Glutamatergic neuron (in vitro differentiated cells): Measurements from ENCODE around the gene NPR3. TPM values are rescaled to one million over a fixed set of nuclear protein-coding genes. Genes with fewer than 3 reads are reported as not detected.

ENCODE experiments used
- DNase-seq: peaks from one replicate; pipeline ENCODE4 v3.0.0; 2022
- H3K27ac Mint-ChIP-seq: one replicate; pipeline ENCODE4 v1.8.0; 2020; ENCODE audit warnings: mild to moderate bottlenecking, mixed read lengths, inconsistent platforms; ENCODE audit not compliant: unreplicated experiment
- H3K27me3 Mint-ChIP-seq: one replicate; pipeline ENCODE4 v1.8.0; 2020; ENCODE audit warnings: mild to moderate bottlenecking, moderate library complexity, mixed read lengths, inconsistent platforms; ENCODE audit not compliant: unreplicated experiment
- H3K36me3 Mint-ChIP-seq: one replicate; pipeline ENCODE4 v1.8.0; 2020; ENCODE audit warnings: mild to moderate bottlenecking, mixed read lengths, inconsistent platforms; ENCODE audit not compliant: unreplicated experiment
- H3K4me1 Mint-ChIP-seq: one replicate; pipeline ENCODE4 v1.8.0; 2020; ENCODE audit warnings: mild to moderate bottlenecking, low read depth, mixed read lengths, inconsistent platforms; ENCODE audit not compliant: unreplicated experiment
- H3K4me3 Mint-ChIP-seq: one replicate; pipeline ENCODE4 v1.8.0; 2020; ENCODE audit warnings: mild to moderate bottlenecking, mixed read lengths, inconsistent platforms; ENCODE audit not compliant: unreplicated experiment
- H3K9me3 Mint-ChIP-seq: one replicate; pipeline ENCODE4 v1.8.0; 2020; ENCODE audit warnings: mild to moderate bottlenecking, moderate library complexity, mixed read lengths, inconsistent platforms; ENCODE audit not compliant: unreplicated experiment
- total RNA-seq: library from RNA; stranded (reverse); fragmentation: NEBNext Ultra II Directional; extraction: Animal tissue kit (Norgen Biotek cat#: 25700); gene quantifications from one replicate; pipeline ENCODE4 v1.2.1, GENCODE V29; 2021; ENCODE audit not compliant: unreplicated experiment
- TF ChIP-seq, protein P1 (sequence below): fragments of 200-600 bp; sonication (generic); IDR thresholded peaks from one replicate; pipeline ENCODE4 v1.5.0; 2021; ENCODE audit not compliant: partially characterized antibody, unreplicated experiment

The NPR3 gene
- total RNA-seq, 1 donor from 2014 or later, result not detected

DNA sequence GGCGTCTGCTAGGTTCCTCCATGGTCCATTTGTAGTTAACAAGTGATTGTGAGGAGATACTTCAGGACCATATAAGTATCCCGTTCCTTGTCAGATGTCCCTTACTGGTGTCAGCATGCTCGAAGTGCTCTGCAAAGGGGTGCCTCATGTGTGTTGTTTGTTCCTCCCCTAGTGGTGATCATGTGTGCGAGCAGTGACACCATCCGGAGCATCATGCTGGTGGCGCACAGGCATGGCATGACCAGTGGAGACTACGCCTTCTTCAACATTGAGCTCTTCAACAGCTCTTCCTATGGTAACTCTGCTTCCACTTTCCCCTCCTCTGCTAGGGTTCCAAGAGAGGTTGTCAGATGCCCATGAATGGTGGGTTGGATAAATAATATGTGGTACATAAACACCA is 13.4 kb downstream of the NPR3 start:
- Mint-ChIP-seq H3K9me3 (no peaks in the 10 kb centered on the region), H3K4me1 (no peaks in the 10 kb centered on the region), H3K27ac (no peak overlapping the region), H3K36me3 (peaks cover 3% of the 10 kb centered on the region), H3K4me3 (no peak overlapping the region), H3K27me3 (no peaks in the 10 kb centered on the region)
- no peak for DNase-seq
- TF ChIP-seq, protein P1, sequence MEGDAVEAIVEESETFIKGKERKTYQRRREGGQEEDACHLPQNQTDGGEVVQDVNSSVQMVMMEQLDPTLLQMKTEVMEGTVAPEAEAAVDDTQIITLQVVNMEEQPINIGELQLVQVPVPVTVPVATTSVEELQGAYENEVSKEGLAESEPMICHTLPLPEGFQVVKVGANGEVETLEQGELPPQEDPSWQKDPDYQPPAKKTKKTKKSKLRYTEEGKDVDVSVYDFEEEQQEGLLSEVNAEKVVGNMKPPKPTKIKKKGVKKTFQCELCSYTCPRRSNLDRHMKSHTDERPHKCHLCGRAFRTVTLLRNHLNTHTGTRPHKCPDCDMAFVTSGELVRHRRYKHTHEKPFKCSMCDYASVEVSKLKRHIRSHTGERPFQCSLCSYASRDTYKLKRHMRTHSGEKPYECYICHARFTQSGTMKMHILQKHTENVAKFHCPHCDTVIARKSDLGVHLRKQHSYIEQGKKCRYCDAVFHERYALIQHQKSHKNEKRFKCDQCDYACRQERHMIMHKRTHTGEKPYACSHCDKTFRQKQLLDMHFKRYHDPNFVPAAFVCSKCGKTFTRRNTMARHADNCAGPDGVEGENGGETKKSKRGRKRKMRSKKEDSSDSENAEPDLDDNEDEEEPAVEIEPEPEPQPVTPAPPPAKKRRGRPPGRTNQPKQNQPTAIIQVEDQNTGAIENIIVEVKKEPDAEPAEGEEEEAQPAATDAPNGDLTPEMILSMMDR, result no peak

DNA sequence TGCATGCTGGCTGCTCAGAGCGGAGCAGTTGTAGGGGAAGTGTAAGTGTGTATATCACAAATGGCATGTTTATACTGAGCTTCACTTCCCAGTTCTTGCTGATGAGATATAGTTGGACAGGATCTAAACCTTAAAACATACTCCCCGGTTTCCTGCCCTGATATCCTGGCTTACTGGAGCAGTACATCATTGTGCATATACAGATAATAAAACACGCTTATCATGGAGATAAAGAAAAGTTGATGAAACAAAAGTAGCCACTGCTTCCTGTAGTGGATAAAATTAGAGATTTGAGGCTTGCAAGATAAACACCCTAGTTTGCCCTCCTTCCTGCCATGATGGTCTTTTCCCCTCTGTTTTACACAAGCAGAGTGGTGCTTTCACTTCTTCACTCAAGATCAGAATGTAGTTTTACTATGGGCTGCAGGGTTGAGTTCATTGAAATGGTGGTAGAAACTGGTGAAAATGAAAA is 15.0 kb downstream of the NPR3 start:
- no peaks in the 10 kb centered on the region for H3K27me3 Mint-ChIP-seq
- no peak overlapping the region for H3K27ac Mint-ChIP-seq
- H3K9me3 Mint-ChIP-seq, result no peaks in the 10 kb centered on the region
- DNase-seq, result no peak
- no peaks in the 10 kb centered on the region for H3K36me3 Mint-ChIP-seq
- no peaks in the 10 kb centered on the region for H3K4me1 Mint-ChIP-seq
- TF ChIP-seq, protein P1, result no peak
- H3K4me3 Mint-ChIP-seq, result no peak overlapping the region

DNA sequence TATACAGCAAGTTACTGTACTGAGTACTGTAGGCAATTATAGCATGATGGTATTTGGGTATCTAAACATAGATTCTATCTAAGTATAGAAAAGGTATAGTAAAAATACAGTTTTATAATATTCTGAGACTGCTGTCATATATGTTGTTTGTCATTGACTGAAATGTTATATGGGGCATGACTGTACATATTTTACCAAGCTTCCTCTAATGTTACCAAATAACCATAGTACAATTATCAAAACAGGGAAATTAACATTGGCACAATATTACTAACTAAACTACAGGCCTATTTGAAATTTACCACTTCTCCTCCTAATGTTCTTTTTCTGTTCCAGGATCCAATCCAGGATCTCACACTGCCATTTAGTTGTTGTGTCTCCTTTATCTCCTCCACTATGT is 18.5 kb downstream of the NPR3 start:
- Mint-ChIP-seq H3K27me3 (no peaks in the 10 kb centered on the region), H3K4me1 (no peaks in the 10 kb centered on the region), H3K9me3 (no peaks in the 10 kb centered on the region), H3K4me3 (no peak overlapping the region), H3K36me3 (no peaks in the 10 kb centered on the region), H3K27ac (no peak overlapping the region)
- DNase-seq, result no peak
- TF ChIP-seq, protein P1, result no peak

DNA sequence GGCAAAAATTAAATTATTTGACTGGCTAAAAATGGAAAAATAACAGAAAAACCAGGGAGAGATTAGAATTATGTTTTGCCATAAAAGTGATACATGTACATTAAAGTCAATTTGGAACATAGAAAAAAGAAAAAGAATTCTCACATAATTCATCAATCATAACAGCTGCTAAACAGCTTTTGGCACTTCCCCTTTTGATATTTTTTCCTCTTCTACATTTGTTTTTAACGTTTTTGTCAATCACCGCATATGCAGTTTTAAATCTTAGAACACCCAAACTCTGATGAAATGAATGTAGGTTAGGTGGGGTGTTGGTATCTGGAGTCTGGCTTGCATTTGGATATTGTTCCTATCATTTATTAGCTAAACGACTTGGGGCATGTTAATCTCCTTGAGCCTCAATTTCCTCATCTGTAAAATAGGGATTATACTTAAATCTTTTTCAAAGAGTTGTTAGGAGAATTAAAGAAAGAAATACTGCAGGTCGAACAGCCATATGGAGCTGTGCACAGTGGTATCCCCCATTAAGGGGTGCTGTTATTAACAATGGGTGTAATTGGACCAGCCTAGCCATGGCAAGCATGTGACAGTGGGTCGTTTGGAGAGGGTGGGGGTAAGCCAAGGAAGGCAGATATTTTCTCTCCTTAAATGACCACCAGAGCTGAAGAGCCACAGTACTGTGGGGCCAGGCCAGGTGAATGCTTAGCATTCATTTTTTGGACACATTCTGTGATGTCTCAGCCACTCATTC is 22.6 kb downstream of the NPR3 start:
- no peaks in the 10 kb centered on the region for H3K9me3 Mint-ChIP-seq
- DNase-seq, result no peak
- no peaks in the 10 kb centered on the region for H3K36me3 Mint-ChIP-seq
- no peak overlapping the region for H3K4me3 Mint-ChIP-seq
- H3K27me3 Mint-ChIP-seq, result no peaks in the 10 kb centered on the region
- TF ChIP-seq, protein P1, result no peak
- H3K4me1 Mint-ChIP-seq, result no peaks in the 10 kb centered on the region
- no peak overlapping the region for H3K27ac Mint-ChIP-seq

DNA sequence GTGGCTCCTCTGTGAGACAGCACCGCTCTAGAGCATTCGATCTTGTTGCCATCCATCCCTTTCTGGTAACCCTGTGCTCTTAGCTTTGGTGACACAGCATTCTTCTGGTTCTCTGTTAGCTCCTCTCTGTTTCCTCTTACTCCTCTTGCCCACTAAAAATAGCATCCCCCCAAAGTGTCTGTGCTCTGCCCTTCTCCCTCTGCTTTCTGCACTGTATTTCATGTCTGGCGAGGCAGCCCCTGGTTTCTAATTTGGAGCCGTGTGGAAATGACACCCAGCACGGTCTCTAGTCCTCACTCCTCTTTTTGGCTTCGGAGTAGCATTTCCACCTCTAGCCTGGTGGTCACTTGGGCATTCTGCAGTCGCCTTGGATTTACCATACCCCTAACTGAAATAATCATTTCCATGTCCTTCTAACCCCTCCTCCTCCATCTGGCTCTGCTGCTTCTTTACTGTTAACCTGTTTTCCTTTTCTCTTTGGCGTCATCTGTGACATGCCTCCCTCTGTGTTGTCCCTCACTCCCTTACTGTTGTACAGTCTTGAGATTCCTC is 23.8 kb downstream of the NPR3 start:
- Mint-ChIP-seq H3K4me3 (no peak overlapping the region), H3K4me1 (no peaks in the 10 kb centered on the region), H3K36me3 (no peaks in the 10 kb centered on the region), H3K27me3 (peaks cover 1% of the 10 kb centered on the region), H3K27ac (no peak overlapping the region), H3K9me3 (no peaks in the 10 kb centered on the region)
- TF ChIP-seq, protein P1, result no peak
- DNase-seq, result no peak
